PFSK-1 (cell line): ENCODE data around the gene P4HB.

Source experiments
- FOXP2 ChIP-seq: optimal IDR thresholded peaks from 2 replicates; pipeline ENCODE3; 2011; ENCODE audit warnings: borderline replicate concordance, control low read depth, inconsistent platforms; ENCODE audit not compliant: insufficient read depth; ENCODE audit errors: extremely low read length, extremely low read depth
- POLR2AphosphoS5 ChIP-seq: IDR thresholded peaks from 2 replicates; pipeline ENCODE4 v1.6.1; 2012; ENCODE audit warnings: low read depth, mild to moderate bottlenecking, control low read depth, low read length, moderate library complexity
- REST ChIP-seq, 2 experiments: IDR thresholded peaks; 2 replicates each; pipeline versions ENCODE4 v1.6.1 to v1.8.0; 2011 to 2012; ENCODE audit warnings: low read depth in 2 of 2, low read length in 2 of 2, control low read depth in 1 of 2, inconsistent platforms in 1 of 2, mild to moderate bottlenecking in 1 of 2, moderate library complexity in 1 of 2; ENCODE audit not compliant: insufficient read depth in 1 of 2
- SIN3A ChIP-seq: IDR thresholded peaks from 2 replicates; pipeline ENCODE4 v1.6.1; 2012; ENCODE audit warnings: mild to moderate bottlenecking, low read length, moderate library complexity, borderline replicate concordance; ENCODE audit not compliant: insufficient read depth
- TAF1 ChIP-seq: IDR thresholded peaks from 2 replicates; pipeline ENCODE4 v1.6.1; 2012; ENCODE audit warnings: low read length, control low read depth, borderline replicate concordance; ENCODE audit not compliant: insufficient read depth

The P4HB gene

GRCh38 chr17:81903896-81904599 lies 43.7 kb upstream of the P4HB start:
- no peak for TF ChIP-seq SIN3A
- no peak for TF ChIP-seq REST (IDR thresholded peaks at IDR 0.05; ENCODE audit: insufficient read depth in 1 of 2, low read depth in 2 of 2, low read length in 2 of 2)
- no peak for TF ChIP-seq TAF1
- TF ChIP-seq POLR2AphosphoS5, result no peak
- TF ChIP-seq FOXP2, result no peak

GRCh38 chr17:81903415-81903831 lies 43.1 kb upstream of the P4HB start:
- no peak for TF ChIP-seq SIN3A
- TF ChIP-seq TAF1, result no peak
- no peak for TF ChIP-seq REST (IDR thresholded peaks at IDR 0.05; ENCODE audit: insufficient read depth in 1 of 2, low read depth in 2 of 2, low read length in 2 of 2)
- no peak for TF ChIP-seq FOXP2
- TF ChIP-seq POLR2AphosphoS5, result no peak

- TF ChIP-seq TAF1 (no peak), REST (IDR thresholded peaks at IDR 0.05; ENCODE audit: insufficient read depth in 1 of 2, low read depth in 2 of 2, low read length in 2 of 2) (no peak), POLR2AphosphoS5 (no peak), SIN3A (no peak), FOXP2 (no peak)
Observed at GRCh38 chr17:81902653-81903414, 42.5 kb upstream of the P4HB start.

- TF ChIP-seq POLR2AphosphoS5 (no peak), FOXP2 (no peak)
Observed at GRCh38 chr17:81902023-81902652, 41.8 kb upstream of the P4HB start, which contains the start of gene NPB. NPB (plus strand) TSS chr17:81902238; CDS start chr17:81902278, 40 bp downstream.

- TF ChIP-seq TAF1, result no peak
- TF ChIP-seq SIN3A, result no peak
- TF ChIP-seq FOXP2, result no peak
- TF ChIP-seq REST (IDR thresholded peaks at IDR 0.05; ENCODE audit: insufficient read depth in 1 of 2, low read depth in 2 of 2, low read length in 2 of 2), result no peak
- TF ChIP-seq POLR2AphosphoS5, result no peak
Observed at GRCh38 chr17:81901167-81902022, 41.1 kb upstream of the P4HB start.
